Measurements from ENCODE around the gene FKRP.

The FKRP gene

DNA sequence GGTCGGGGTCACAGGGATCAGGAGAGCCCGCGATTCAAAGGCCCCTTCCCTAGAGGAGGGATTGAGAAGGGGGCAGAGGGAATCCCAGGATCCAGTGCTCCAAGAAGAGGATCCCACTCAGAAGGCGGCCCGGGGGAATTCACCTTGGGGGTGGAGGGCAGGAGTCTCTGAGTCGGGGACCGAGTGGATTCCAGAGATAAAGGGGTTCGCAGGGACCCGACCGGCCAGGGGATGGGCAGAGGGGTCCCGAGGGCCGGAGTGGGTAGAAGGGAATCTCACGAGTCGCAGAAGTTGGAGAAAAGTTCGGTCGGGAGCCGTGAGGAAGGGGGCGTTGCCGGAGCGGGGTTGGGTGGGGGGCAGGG lies 29.2 kb upstream of the FKRP start:
- DNase-seq (ENCODE audit: low read depth) = no peak
- H3K4me3 ChIP-seq (ENCODE audit: low read depth, low read length) = peak overlapping the region; percentile 97
- no peak for TF ChIP-seq CTCF (IDR thresholded peaks at IDR 0.05; ENCODE audit: insufficient read depth, low read depth, low read length, missing control alignments)

- TF ChIP-seq CTCF (IDR thresholded peaks at IDR 0.05; ENCODE audit: insufficient read depth, low read depth, low read length, missing control alignments) = no peak
- peak; percentile 90 for DNase-seq (ENCODE audit: low read depth)
- H3K4me3 ChIP-seq (ENCODE audit: low read depth, low read length) = peak within 1 kb of the TSS; percentile 97
Observed at GRCh38 chr19:46717034-46717715, 28.7 kb upstream of the FKRP start, which contains the start of gene PRKD2. PRKD2 (minus strand) TSS chr19:46717114; CDS start chr19:46716370, 744 bp downstream.

DNA sequence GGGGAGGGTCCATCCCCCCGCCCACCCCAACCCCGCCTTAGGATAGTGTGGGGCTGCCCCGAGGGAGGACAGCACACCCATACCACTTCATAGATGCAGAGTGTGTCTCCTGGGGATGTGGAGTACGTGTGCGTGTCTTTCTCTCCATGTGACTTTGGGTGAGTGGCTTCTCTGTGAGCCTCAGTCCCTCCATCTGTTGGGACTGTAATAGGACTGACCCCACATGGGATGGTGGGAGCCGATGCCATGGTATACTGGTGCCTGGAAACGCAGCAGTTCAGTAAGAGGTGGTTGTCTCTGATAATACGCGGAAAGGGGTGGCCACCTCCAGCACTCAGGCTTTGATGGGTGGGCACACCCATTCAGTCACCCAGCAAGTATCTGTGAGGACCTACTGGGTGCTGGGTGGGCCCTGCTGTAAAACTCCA lies 28.1 kb upstream of the FKRP start:
- no peak for TF ChIP-seq CTCF (IDR thresholded peaks at IDR 0.05; ENCODE audit: insufficient read depth, low read depth, low read length, missing control alignments)
- peak overlapping the region; percentile 97 for H3K4me3 ChIP-seq (ENCODE audit: low read depth, low read length)
- peak; percentile 40 for DNase-seq (ENCODE audit: low read depth)

- no peak for TF ChIP-seq CTCF (IDR thresholded peaks at IDR 0.05; ENCODE audit: insufficient read depth, low read depth, low read length, missing control alignments)
- peak; percentile 89 for DNase-seq (ENCODE audit: low read depth)
- H3K4me3 ChIP-seq (ENCODE audit: low read depth, low read length) = peak overlapping the region; percentile 97
Observed at GRCh38 chr19:46718157-46718933, 27.5 kb upstream of the FKRP start.

- no peak for TF ChIP-seq CTCF (IDR thresholded peaks at IDR 0.05; ENCODE audit: insufficient read depth, low read depth, low read length, missing control alignments)
- peak; percentile 90 for DNase-seq (ENCODE audit: low read depth)
- H3K4me3 ChIP-seq (ENCODE audit: low read depth, low read length) = peak overlapping the region; percentile 97
Observed at GRCh38 chr19:46718934-46719622, 26.8 kb upstream of the FKRP start.

GRCh38 chr19:46719629-46720502 lies 26.0 kb upstream of the FKRP start:
- no peak overlapping the region for H3K4me3 ChIP-seq (ENCODE audit: low read depth, low read length)
- DNase-seq (ENCODE audit: low read depth) = no peak
- no peak for TF ChIP-seq CTCF (IDR thresholded peaks at IDR 0.05; ENCODE audit: insufficient read depth, low read depth, low read length, missing control alignments)
